ENCODE measurements around the gene GCH1. TPM values are rescaled to one million over a fixed set of nuclear protein-coding genes. Genes with fewer than 3 reads are reported as not detected.

GCH1 gene
- total RNA-seq, 1 donor from 2014 or later: 17.2 TPM

DNA sequence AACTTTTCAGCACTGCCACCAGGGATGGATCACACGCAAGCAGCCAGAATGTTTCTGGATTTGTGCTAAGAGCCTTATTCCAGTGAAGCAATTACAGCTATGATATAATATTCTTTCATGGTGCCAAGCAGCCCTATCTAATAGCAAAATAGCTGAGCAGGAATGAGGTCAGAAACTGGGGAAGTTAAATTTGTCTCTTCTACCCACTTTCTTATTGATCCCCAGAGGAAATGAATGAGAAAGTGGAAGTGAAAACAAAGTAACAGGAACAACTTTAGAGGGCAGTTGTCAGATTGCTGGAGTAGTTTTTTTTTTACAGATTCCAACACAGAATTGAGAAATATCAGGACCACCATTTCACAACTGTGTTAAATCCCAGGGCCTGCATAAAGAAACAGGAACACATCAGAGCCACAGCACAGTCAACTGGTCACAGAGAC is 44.8 kb downstream of the GCH1 start:
- H3K4me3 Mint-ChIP-seq: peak overlapping the region; percentile 15
- DNase-seq (no peak), ATAC-seq (ENCODE audit: low read depth) (peak; percentile 93)
- intact Hi-C loops (cut with micrococcal nuclease): loop anchor here (1.0 to 2.0 kb wide), 4 partner anchors 24 to 294 kb away; partner anchors contain the start of gene GCH1
- H3K36me3 Mint-ChIP-seq (ENCODE audit: low read depth): peaks cover 10% of the 10 kb centered on the region
- H3K27ac Mint-ChIP-seq: peak overlapping the region; percentile 50
- H3K9me3 Mint-ChIP-seq: no peaks in the 10 kb centered on the region
- CTCF ChIA-PET: interaction anchor here (1.5 to 2.6 kb wide), 3 partner anchors 24 to 84 kb away, joined by 3 to 8 read pairs (median 5); no protein-coding TSS in a partner anchor
- H3K4me1 Mint-ChIP-seq: peaks cover 50% of the 10 kb centered on the region
- TF ChIP-seq, protein P1, sequence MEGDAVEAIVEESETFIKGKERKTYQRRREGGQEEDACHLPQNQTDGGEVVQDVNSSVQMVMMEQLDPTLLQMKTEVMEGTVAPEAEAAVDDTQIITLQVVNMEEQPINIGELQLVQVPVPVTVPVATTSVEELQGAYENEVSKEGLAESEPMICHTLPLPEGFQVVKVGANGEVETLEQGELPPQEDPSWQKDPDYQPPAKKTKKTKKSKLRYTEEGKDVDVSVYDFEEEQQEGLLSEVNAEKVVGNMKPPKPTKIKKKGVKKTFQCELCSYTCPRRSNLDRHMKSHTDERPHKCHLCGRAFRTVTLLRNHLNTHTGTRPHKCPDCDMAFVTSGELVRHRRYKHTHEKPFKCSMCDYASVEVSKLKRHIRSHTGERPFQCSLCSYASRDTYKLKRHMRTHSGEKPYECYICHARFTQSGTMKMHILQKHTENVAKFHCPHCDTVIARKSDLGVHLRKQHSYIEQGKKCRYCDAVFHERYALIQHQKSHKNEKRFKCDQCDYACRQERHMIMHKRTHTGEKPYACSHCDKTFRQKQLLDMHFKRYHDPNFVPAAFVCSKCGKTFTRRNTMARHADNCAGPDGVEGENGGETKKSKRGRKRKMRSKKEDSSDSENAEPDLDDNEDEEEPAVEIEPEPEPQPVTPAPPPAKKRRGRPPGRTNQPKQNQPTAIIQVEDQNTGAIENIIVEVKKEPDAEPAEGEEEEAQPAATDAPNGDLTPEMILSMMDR (IDR thresholded peaks at IDR 0.05): no peak
- H3K27me3 Mint-ChIP-seq: no peaks in the 10 kb centered on the region
- POLR2A ChIA-PET: interaction anchor here (0.7 to 2.0 kb wide), 3 partner anchors 45 to 1551 kb away, joined by 3 to 8 read pairs (median 4); partner anchors contain the start of genes GCH1 and MAPK1IP1L

DNA sequence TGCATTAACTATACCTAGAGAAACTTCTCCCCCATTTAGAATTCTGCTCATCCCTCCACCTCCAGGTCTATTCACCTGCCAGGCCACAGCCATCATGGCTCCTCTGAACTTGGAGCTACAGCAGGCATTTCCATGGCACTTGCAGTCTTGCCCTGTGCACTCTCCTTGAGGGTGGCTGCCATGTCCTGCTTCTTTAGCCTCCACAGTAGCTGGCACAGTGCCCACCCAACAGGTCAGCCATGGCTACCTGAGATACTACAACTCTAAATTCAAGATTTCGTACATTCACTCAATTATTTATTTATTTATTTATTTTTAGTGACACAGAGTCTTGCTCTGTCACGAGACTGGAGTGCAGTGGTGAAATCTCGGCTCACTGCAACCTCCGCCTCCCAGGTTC is 46.5 kb downstream of the GCH1 start:
- no peak overlapping the region for H3K27ac Mint-ChIP-seq
- H3K4me1 Mint-ChIP-seq: peaks cover 50% of the 10 kb centered on the region
- TF ChIP-seq, protein P1 (IDR thresholded peaks at IDR 0.05): no peak
- H3K9me3 Mint-ChIP-seq: no peaks in the 10 kb centered on the region
- DNase-seq: no peak
- ATAC-seq (ENCODE audit: low read depth): no peak
- peaks cover 4% of the 10 kb centered on the region for H3K36me3 Mint-ChIP-seq (ENCODE audit: low read depth)
- ChIA-PET CTCF (interaction anchor here (2.1 kb wide), 1 partner anchor 25 kb away, joined by 5 read pairs; no protein-coding TSS in a partner anchor), POLR2A (no interaction called here)
- H3K27me3 Mint-ChIP-seq: no peaks in the 10 kb centered on the region
- intact Hi-C loops (cut with micrococcal nuclease): loop anchor here (2.0 kb wide), 1 partner anchor 47 kb away; the partner anchor contains the start of gene GCH1
- H3K4me3 Mint-ChIP-seq: no peak overlapping the region

DNA sequence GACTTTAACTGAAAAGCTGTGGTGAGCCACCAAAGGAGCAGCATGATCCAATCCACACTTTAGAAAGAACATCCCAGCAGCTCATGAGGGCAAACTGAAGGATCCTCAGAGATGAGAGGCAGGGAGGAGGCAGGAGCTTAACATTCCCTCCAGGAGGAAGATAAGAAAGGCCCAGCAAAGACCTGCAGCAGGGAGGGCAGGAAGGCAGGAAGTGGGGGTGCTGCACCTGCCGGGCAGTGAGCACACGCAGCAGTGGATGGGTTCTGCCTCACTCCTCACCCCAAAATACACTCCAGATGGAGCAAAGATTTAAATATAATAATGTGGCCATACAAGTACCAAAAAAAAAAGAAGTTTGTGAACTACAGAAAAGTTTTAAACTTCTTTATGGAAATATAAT is 48.4 kb downstream of the GCH1 start:
- peaks cover 46% of the 10 kb centered on the region for H3K4me1 Mint-ChIP-seq
- ATAC-seq (ENCODE audit: low read depth) (no peak), DNase-seq (no peak)
- CTCF ChIA-PET: interaction anchor here (1.7 kb wide), 1 partner anchor 49 kb away, joined by 4 read pairs; the partner anchor contains the start of gene GCH1
- H3K27me3 Mint-ChIP-seq: no peaks in the 10 kb centered on the region
- peak overlapping the region; percentile 68 for H3K27ac Mint-ChIP-seq
- TF ChIP-seq, protein P1 (IDR thresholded peaks at IDR 0.05): no peak
- intact Hi-C loops (cut with micrococcal nuclease): no loop called here
- H3K4me3 Mint-ChIP-seq: peak overlapping the region; percentile 41
- POLR2A ChIA-PET: interaction anchor here (0.7 to 1.2 kb wide), 2 partner anchors 22 to 27 kb away, joined by 3 to 5 read pairs; no protein-coding TSS in a partner anchor
- peaks cover 2% of the 10 kb centered on the region for H3K36me3 Mint-ChIP-seq (ENCODE audit: low read depth)
- H3K9me3 Mint-ChIP-seq: no peaks in the 10 kb centered on the region

DNA sequence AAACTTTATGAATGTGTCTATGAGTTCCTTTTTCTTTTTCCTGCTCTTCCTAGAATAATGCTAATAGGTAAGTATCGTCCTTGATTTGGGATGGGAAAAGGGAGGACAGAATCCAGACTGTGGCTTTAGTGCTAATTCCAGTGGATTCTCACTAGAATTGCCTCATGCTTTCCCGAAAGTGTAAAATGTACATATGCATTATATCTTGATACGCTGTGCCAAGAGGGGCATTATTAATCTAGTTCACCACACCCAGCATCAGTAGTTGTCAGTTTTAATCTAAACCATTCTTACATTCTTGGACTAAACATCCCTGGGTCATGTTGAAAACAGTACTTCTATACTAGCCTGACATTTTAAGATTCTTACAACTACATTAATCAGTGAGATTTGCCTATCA is 49.3 kb downstream of the GCH1 start:
- ATAC-seq (ENCODE audit: low read depth): no peak
- H3K4me3 Mint-ChIP-seq: no peak overlapping the region
- CTCF ChIA-PET: no interaction called here

DNA sequence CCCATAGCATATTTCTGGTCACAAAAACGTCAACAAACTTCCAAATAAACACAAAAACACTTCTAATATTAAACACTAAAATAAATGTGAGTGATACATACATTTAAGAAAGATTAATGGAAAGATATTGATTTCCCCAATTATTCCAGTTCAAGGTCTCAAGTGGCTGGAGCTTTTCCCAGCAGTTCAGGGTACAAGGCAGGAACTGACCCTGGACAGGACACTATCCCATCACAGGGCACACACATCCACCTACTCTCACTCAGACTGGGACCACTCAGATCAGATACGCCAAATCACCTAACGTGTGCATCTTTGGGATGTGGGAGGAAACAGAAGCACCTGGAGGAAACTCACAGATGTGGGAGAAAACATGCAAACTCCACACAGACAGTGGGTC is 50.4 kb downstream of the GCH1 start:
- H3K27me3 Mint-ChIP-seq: no peaks in the 10 kb centered on the region
- no peak overlapping the region for H3K4me3 Mint-ChIP-seq
- no peaks in the 10 kb centered on the region for H3K9me3 Mint-ChIP-seq
- CTCF ChIA-PET: no interaction called here
- ATAC-seq (ENCODE audit: low read depth): no peak
- POLR2A ChIA-PET: no interaction called here
- H3K36me3 Mint-ChIP-seq (ENCODE audit: low read depth): peaks cover 4% of the 10 kb centered on the region
- peaks cover 28% of the 10 kb centered on the region for H3K4me1 Mint-ChIP-seq
- intact Hi-C loops (cut with micrococcal nuclease): no loop called here
- TF ChIP-seq, protein P1 (IDR thresholded peaks at IDR 0.05): no peak
- no peak overlapping the region for H3K27ac Mint-ChIP-seq
- no peak for DNase-seq

More for the DNA sequence above, 49.3 kb downstream of the GCH1 start:
- DNase-seq: no peak
- H3K27ac Mint-ChIP-seq: no peak overlapping the region
- peaks cover 2% of the 10 kb centered on the region for H3K36me3 Mint-ChIP-seq (ENCODE audit: low read depth)
- POLR2A ChIA-PET: no interaction called here
- peaks cover 39% of the 10 kb centered on the region for H3K4me1 Mint-ChIP-seq
- TF ChIP-seq, protein P1 (IDR thresholded peaks at IDR 0.05): no peak
- no peaks in the 10 kb centered on the region for H3K27me3 Mint-ChIP-seq
- intact Hi-C loops (cut with micrococcal nuclease): no loop called here
- H3K9me3 Mint-ChIP-seq: no peaks in the 10 kb centered on the region

All from activated B cell treated with CpG ODN at 0.5 μM for 24 hours (primary cell).